HCT116 (cell line): ENCODE measurements around the gene RTN4IP1. TPM values are rescaled to one million over a fixed set of nuclear protein-coding genes. Genes with fewer than 3 reads are reported as not detected.

ENCODE experiments used
- ATAC-seq: fragments of 200-7000 bp; cut with Tn5 transposase; 2 replicates; pipeline ENCODE4 v1.9.1; 2020; ENCODE audit warnings: mild to moderate bottlenecking, moderate library complexity
- BruUV-seq: library from RNA; stranded (reverse); fragments of 400-500 nt; replicated peaks from 2 replicates; lab custom pipeline; 2021; lab: Mats Ljungman, UMichigan
- CTCF ChIA-PET: fragments of 300-600 bp; sonication (Branson Sonifier 250); formaldehyde crosslinking; loops from one replicate; lab custom pipeline; 2021; ENCODE audit warnings: antibody characterized with exemption; lab: Charles Lee
- POLR2A ChIA-PET: fragments of 300-600, 350-600 bp; sonication (Branson Sonifier 250); formaldehyde crosslinking; loops from one replicate; lab custom pipeline; 2021; ENCODE audit warnings: antibody characterized with exemption; lab: Charles Lee
- RAD21 ChIA-PET, 2 experiments: fragments of 300-600 bp; sonication (Branson Sonifier 250); formaldehyde crosslinking; loops; one replicate each; lab custom pipeline; 2023; ENCODE audit warnings: low total read pairs in 2 of 2; ENCODE audit not compliant: uncharacterized antibody in 2 of 2, unreplicated experiment in 2 of 2, low non-redundant PET in 1 of 2; lab: Charles Lee
- DNase-seq: peaks from one replicate; pipeline ENCODE4 v3.0.0-alpha.2; 2010; ENCODE audit warnings: low read depth, low spot score
- H2AFZ ChIP-seq: fragments of 200-600 bp; shearing (Covaris generic), sonication (generic); 2 replicates; pipeline ENCODE4 v1.6.1; 2017; ENCODE audit warnings: low read depth, mixed run types, mixed read lengths, antibody characterized with exemption, low read length; ENCODE audit not compliant: poor library complexity, severe bottlenecking
- H3K27ac ChIP-seq: 2 replicates; pipeline ENCODE4 v1.5.1; 2012; ENCODE audit warnings: low read depth, low read length
- H3K27me3 ChIP-seq: fragments of 200-600 bp; sonication (generic); 2 replicates; pipeline ENCODE4 v1.6.1; 2016; ENCODE audit warnings: mixed run types, low read length, mixed read lengths; ENCODE audit not compliant: insufficient read depth
- H3K36me3 ChIP-seq, 2 experiments: fragments of 200-500 bp in 1 of 2; fragments of 200-600 bp in 1 of 2; sonication (Bioruptor generic) in 1 of 2; sonication (generic) in 1 of 2; 2 replicates each; pipeline versions ENCODE4 v1.5.1 to v1.6.1; 2014 to 2016; ENCODE audit warnings: low read length in 2 of 2, inconsistent platforms in 1 of 2, mixed read lengths in 1 of 2, mixed run types in 1 of 2; ENCODE audit not compliant: insufficient read depth in 2 of 2, control insufficient read depth in 1 of 2
- H3K4me1 ChIP-seq, 2 experiments: fragments of 200-600 bp in 1 of 2; sonication (generic) in 1 of 2; 2 replicates each; pipeline versions ENCODE4 v1.5.1 to v1.6.1; 2012 to 2017; ENCODE audit warnings: low read length in 2 of 2, inconsistent platforms in 1 of 2, mild to moderate bottlenecking in 1 of 2, mixed read lengths in 1 of 2, mixed run types in 1 of 2, moderate library complexity in 1 of 2; ENCODE audit not compliant: insufficient read depth in 2 of 2, control insufficient read depth in 1 of 2
- H3K4me2 ChIP-seq: fragments of 200-600 bp; sonication (generic); 2 replicates; pipeline ENCODE4 v1.6.1; 2017; ENCODE audit warnings: mixed run types, low read length, mixed read lengths
- H3K4me3 ChIP-seq, 2 experiments: fragments of 200-600 bp in 1 of 2; sonication (generic) in 1 of 2; replicated peaks in 1 of 2; 2 replicates each; pipeline ENCODE4 v1.5.1; 2011 to 2016; ENCODE audit warnings: low read length in 2 of 2, control low read depth in 1 of 2, low read depth in 1 of 2, mild to moderate bottlenecking in 1 of 2, mixed read lengths in 1 of 2, mixed run types in 1 of 2
- H3K79me2 ChIP-seq: fragments of 200-600 bp; sonication (generic); 2 replicates; pipeline ENCODE4 v1.6.1; 2017; ENCODE audit warnings: mild to moderate bottlenecking, mixed run types, low read length, moderate library complexity, mixed read lengths; ENCODE audit not compliant: insufficient read depth
- H3K9ac ChIP-seq: fragments of 200-600 bp; sonication (generic); 2 replicates; pipeline ENCODE4 v1.6.1; 2016; ENCODE audit warnings: low read length, mixed read lengths
- H3K9me2 ChIP-seq: fragments of 200-600 bp; sonication (generic), shearing (Covaris generic); 2 replicates; pipeline ENCODE4 v1.6.1; 2017; ENCODE audit warnings: mixed run types, mild to moderate bottlenecking, moderate library complexity; ENCODE audit not compliant: insufficient read depth
- H3K9me3 ChIP-seq, 2 experiments: fragments of 200-500 bp in 1 of 2; fragments of 200-600 bp in 1 of 2; sonication (Bioruptor generic) in 1 of 2; sonication (generic) in 1 of 2; 2 replicates each; pipeline ENCODE4 v1.6.1; 2014 to 2017; ENCODE audit warnings: low read length in 2 of 2, mixed read lengths in 2 of 2, inconsistent platforms in 1 of 2, low read depth in 1 of 2, mild to moderate bottlenecking in 1 of 2, mixed run types in 1 of 2, moderate library complexity in 1 of 2; ENCODE audit not compliant: control insufficient read depth in 1 of 2, insufficient read depth in 1 of 2
- H4K20me1 ChIP-seq: fragments of 200-600 bp; sonication (generic), shearing (Covaris generic); 2 replicates; pipeline ENCODE4 v1.6.1; 2017; ENCODE audit warnings: mixed run types, mild to moderate bottlenecking, moderate library complexity; ENCODE audit not compliant: insufficient read depth
- CEBPB ChIP-seq: IDR thresholded peaks from 2 replicates; pipeline ENCODE4 v1.6.1; 2012; ENCODE audit warnings: low read depth
- CTCF ChIP-seq, 3 experiments: fragments of 200-600 bp in 1 of 3; sonication (generic) in 1 of 3; IDR thresholded peaks in 2 of 3; conservative IDR thresholded peaks in 1 of 3; 2 replicates each; pipeline ENCODE4 v1.5.1; 2012 to 2017; ENCODE audit warnings: low read depth in 2 of 3, low read length in 2 of 3, antibody characterized with exemption in 1 of 3, borderline replicate concordance in 1 of 3, control low read depth in 1 of 3, mild to moderate bottlenecking in 1 of 3, mixed read lengths in 1 of 3, mixed run types in 1 of 3, moderate library complexity in 1 of 3; ENCODE audit not compliant: insufficient read depth in 1 of 3
- EGR1 ChIP-seq: IDR thresholded peaks from 2 replicates; pipeline ENCODE4 v1.6.1; 2012; ENCODE audit warnings: low read depth
- ELF1 ChIP-seq: IDR thresholded peaks from 2 replicates; pipeline ENCODE4 v1.6.1; 2012; ENCODE audit warnings: low read depth, borderline replicate concordance
- EZH2 ChIP-seq: fragments of 200-600 bp; sonication (generic); IDR thresholded peaks from 2 replicates; pipeline ENCODE4 v1.6.1; 2017; ENCODE audit warnings: antibody characterized with exemption, mixed run types
- JUND ChIP-seq: IDR thresholded peaks from 2 replicates; pipeline ENCODE4 v1.6.1; 2012
- POLR2AphosphoS5 ChIP-seq: IDR thresholded peaks from 2 replicates; pipeline ENCODE4 v1.6.1; 2011; ENCODE audit warnings: mild to moderate bottlenecking, low read depth, low read length, moderate library complexity
- SP1 ChIP-seq: IDR thresholded peaks from 2 replicates; pipeline ENCODE4 v1.6.1; 2012; ENCODE audit warnings: low read depth
- SRF ChIP-seq: IDR thresholded peaks from 2 replicates; pipeline ENCODE4 v1.6.1; 2012; ENCODE audit warnings: low read depth
- TCF7L2 ChIP-seq: IDR thresholded peaks from 2 replicates; pipeline ENCODE4 v1.7.0; 2011; ENCODE audit warnings: borderline replicate concordance, inconsistent platforms; ENCODE audit not compliant: insufficient read depth, insufficient read length; ENCODE audit errors: extremely low read depth
- ZBTB33 ChIP-seq: IDR thresholded peaks from 2 replicates; pipeline ENCODE4 v1.6.1; 2011; ENCODE audit warnings: mild to moderate bottlenecking, low read length, moderate library complexity; ENCODE audit not compliant: insufficient replicate concordance; ENCODE audit errors: extremely low read depth
- ZNF274 ChIP-seq: fragments of 200-500 bp; sonication (Bioruptor generic); IDR thresholded peaks from 2 replicates; pipeline ENCODE4 v1.6.1; 2014; ENCODE audit warnings: mild to moderate bottlenecking, low read depth, low read length, inconsistent platforms
- intact Hi-C: fragments of 100-400 bp; cut with micrococcal nuclease; formaldehyde crosslinking; loops from 2 replicates; pipeline ENCODE4 v1.10.0; 2022
- total RNA-seq: library from RNA; stranded (reverse); gene quantifications from one replicate; pipeline ENCODE4 v1.2.1, GENCODE V29; 2021; ENCODE audit not compliant: unreplicated experiment

Gene RTN4IP1
- total RNA-seq, 1 experiment from 2014 or later: 9.1 TPM

- H3K9me2 ChIP-seq: no peaks in the 10 kb centered on the region
- no peak overlapping the region for H3K27ac ChIP-seq
- CTCF ChIA-PET: no interaction called here
- ATAC-seq: no peak
- no peaks in the 10 kb centered on the region for H3K79me2 ChIP-seq
- peaks cover 5 to 9% of the 10 kb centered on the region in 2 experiments; a peak in 2 of 4 replicates for H3K9me3 ChIP-seq
- no peak overlapping the region for H3K9ac ChIP-seq
- H3K36me3 ChIP-seq: peaks cover 14 to 44% of the 10 kb centered on the region in 2 experiments
- no peak overlapping the region for H3K4me3 ChIP-seq
- TF ChIP-seq JUND: no peak
- TF ChIP-seq EGR1: no peak
- TF ChIP-seq EZH2: no peak
- TF ChIP-seq POLR2AphosphoS5: no peak
- no peak for TF ChIP-seq CEBPB
- TF ChIP-seq SP1: no peak
- no peak for TF ChIP-seq SRF
- TF ChIP-seq ZBTB33: no peak
- TF ChIP-seq ELF1: no peak
- TF ChIP-seq ZNF274: no peak
- TF ChIP-seq TCF7L2: no peak
- TF ChIP-seq CTCF (IDR thresholded peaks at IDR 0.05 in 2 of 3, conservative IDR thresholded peaks at IDR 0.05 in 1 of 3; ENCODE audit: borderline replicate concordance in 1 of 3, insufficient read depth in 1 of 3, low read depth in 2 of 3, low read length in 2 of 3): no peak
- DNase-seq: no peak
- H3K27me3 ChIP-seq: no peaks in the 10 kb centered on the region
- intact Hi-C loops: no loop called here
- no peaks in the 10 kb centered on the region for H4K20me1 ChIP-seq
- POLR2A ChIA-PET: no interaction called here
- H2AFZ ChIP-seq: no peak overlapping the region
- no peak overlapping the region for H3K4me2 ChIP-seq
- H3K4me1 ChIP-seq: no peaks in the 10 kb centered on the region
- RAD21 ChIA-PET: no interaction called here
- no TSS peak for BruUV-seq
Measured at GRCh38 chr6:106662458-106662857, 33.2 kb upstream of the RTN4IP1 start.
